COLO829 (cell line): ENCODE data around the gene TSTD1.
"Not testable (repeated sequence)": the region's sequence is repeated elsewhere in the genome, so short reads cannot be mapped to it uniquely, and the experiment has no call there.

Experiments
- DNase-seq: peaks from one replicate; pipeline ENCODE4 v3.0.0; 2012; ENCODE audit warnings: low spot score

Gene TSTD1

DNA sequence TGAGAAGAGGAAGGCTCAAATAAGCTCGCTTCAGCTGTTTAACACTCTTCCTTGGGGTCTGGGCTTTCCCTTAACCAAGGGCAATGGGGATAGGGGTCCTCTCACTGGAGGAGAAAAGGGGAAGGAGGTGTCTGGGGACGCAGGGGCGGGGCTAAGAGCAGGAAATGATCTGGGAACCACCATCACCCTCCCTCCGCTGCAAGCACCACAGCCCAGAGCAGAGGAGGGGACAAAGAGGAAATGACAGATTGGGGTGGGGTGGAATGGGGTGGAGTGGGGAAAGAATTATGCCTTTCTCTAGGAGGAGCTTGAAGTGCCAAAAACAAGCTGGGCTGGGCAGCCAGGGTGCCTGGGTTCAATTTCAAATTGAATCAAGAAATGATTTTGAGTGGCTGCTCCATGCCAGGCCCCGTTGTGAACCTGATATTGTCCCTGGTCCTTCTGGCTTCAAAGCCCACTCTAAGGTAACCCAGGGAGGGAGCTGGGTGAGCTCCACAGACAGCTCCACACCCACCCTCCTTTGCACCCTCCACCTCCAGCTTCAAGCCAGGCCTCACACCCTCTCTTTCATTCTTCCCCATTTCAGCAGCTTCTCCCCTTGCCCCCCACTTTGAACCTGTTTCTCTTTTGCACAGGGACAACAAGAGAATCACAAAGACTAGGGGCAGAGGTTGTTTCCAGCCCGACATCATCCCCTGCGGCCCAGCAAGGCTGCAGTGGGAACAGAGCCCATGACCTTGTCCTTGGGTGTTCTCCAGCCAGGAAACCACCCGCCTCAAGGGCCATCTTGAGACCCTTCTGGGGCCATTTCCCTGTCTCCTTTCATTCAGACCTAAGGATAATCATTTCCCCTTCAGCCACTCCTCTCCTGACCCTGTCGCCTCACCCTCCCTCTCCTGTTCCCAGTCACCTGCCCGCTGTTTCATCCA, 29.8 kb upstream of the TSTD1 start:
- no peak for DNase-seq

- DNase-seq = no peak
Observed at GRCh38 chr1:161066694-161067093, 27.9 kb upstream of the TSTD1 start.

- DNase-seq = not testable (repeated sequence)
Observed at GRCh38 chr1:161065681-161066080, 26.9 kb upstream of the TSTD1 start.

- DNase-seq = not testable (repeated sequence)
Observed at GRCh38 chr1:161063936-161064335, 25.2 kb upstream of the TSTD1 start.

GRCh38 chr1:161061419-161061818, 22.7 kb upstream of the TSTD1 start:
- no peak for DNase-seq

DNA sequence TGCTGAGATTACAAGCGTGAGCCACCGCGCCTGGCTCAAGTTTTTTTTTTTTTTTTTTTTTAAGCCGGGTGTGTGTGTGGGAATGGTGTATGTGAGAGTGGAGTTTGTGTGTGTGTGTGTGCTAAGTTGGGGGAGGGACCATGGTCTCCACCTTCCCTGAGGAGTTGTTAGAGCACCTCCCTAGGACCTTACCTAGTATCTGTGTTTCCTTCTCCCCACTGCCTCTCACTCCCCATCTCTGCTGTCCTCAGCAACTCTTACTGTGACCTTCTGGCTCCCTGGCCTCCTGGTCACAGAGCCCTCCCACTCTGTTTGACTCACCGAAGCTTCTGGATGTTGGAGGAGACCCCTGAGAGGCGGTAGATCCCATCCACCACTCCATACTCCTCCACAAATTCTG, 20.5 kb upstream of the TSTD1 start:
- DNase-seq = no peak

DNA sequence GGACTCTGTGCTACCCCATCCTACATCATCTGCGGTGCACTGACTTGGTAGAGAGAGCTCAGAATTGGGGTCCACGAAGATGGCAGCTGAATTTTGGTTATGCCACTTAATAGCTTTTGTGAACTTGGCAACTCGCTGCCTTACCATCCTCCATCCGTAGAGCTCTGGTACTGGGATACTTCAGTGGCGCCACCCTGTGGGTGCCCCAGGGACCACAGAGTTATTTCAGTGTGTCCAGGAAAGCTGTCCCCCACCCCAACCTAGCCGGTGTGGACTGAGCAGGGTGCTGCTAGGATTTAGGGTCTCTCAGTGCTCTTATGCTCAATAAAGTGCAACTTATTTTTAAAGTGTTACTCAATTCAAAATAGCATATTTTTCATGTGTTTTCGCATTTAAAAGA, 16.0 kb upstream of the TSTD1 start:
- DNase-seq = no peak

DNA sequence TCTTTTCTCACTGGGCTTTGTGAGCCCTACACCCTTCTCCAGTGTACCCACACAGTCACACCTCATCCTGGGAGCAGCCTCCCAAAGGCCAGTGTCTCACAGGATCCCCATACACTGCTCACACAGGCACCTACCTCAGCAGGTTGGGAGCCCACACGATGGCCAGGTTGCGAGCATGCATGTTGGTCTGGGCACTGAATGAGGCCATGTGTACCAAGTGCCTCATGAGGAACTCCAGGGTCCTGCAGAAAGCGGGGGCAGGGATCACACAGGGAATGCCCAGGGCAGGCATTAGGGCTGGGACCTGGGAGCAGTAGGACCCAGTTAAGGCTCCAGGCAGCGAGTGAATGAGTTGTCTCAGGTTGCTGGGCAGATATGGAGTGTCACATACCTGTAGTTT, 15.5 kb upstream of the TSTD1 start:
- no peak for DNase-seq

DNA sequence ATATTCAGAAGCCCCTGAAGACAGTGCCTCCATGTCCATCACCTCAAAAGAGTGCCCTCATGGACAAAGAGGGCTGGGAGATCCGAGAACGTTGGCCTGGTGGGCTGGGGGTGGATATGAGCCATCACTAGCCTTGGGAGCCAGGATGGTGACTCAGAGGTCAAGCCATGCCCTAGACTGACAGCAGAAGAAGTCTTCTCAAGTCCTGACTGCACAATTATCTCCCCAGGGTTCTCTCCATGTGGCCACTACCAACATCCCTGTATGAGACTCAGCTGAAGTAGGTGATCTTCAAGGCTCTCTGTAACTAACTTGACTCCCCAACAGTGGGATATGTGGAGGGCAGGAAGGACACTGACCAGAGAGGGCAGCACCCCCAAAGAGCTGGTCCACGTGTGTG, 14.1 kb upstream of the TSTD1 start:
- DNase-seq = no peak

- DNase-seq = no peak
Observed at GRCh38 chr1:161051219-161051618, 12.5 kb upstream of the TSTD1 start.

GRCh38 chr1:161048949-161049722, 10.4 kb upstream of the TSTD1 start:
- no peak for DNase-seq

- no peak for DNase-seq
Observed at GRCh38 chr1:161047436-161048420, 9.0 kb upstream of the TSTD1 start.

- DNase-seq = no peak
Observed at GRCh38 chr1:161046605-161047228, 8.0 kb upstream of the TSTD1 start.

- DNase-seq = peak; percentile 99
Observed at GRCh38 chr1:161045736-161046604, 7.2 kb upstream of the TSTD1 start, which contains the start of gene USF1. Gene USF1, minus strand, starts transcription at chr1:161045977. Its CDS starts 2,702 bp downstream, at chr1:161043275.

DNA sequence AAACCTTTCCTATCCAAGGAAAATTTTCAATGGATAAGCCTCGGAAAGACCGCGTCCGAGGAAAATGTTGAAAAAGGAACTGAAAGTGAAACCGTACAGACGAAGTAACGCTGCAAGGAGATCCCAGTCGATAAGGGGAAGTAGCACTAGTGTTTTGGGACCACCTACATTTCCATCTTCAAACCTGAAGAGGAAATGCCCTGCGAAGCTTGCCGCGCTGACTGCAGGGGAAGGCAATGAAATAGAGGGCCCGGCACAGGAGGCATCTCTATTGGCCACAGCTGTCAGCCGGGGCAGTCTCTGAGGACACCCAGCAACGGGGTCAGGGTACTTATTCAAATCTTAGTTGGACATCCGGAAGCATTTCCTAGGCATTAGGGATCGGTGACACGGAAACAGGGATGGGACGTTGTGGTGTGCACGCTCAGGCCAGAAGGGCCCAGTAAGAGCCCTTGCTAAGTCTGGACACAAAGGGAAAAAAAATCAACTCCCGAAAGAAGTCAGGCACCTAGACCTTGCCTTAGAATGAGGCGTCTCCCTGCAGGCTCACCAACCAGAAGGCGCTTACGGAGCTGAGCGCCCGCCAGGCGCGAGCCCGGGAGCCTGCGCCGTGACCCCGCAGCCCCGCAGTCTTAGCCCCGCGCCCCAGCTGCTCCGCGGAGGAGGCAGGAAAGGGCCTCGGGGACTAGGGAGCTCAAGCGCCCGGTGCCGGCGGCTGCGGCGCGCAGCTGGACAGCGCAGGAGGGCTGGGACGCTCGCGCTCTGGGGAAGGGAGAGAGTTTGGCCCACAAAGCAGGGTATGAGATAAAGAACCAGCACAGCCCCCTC, 6.4 kb upstream of the TSTD1 start:
- peak; percentile 69 for DNase-seq

GRCh38 chr1:161044535-161044907, 5.8 kb upstream of the TSTD1 start:
- no peak for DNase-seq

DNA sequence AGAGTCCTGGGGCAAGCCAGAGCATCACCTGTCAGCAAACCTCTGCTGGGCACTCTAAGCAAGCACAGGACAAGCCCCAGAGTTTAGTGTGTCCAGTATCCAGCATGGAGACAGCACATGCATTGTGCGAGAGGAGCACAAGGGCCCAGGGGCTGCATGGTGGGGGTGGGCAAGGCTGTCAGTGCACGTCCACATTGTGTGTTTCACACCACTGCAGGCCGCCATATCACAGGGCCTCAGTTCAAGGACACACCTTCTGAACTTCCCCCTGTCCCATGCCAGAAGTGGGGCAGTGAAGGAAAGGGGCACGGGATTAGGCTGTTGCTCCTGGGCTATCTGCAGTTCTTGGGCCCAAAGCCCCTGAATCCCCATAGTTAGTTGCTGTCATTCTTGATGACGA, 782 bp upstream of the TSTD1 start:
- DNase-seq = no peak

DNA sequence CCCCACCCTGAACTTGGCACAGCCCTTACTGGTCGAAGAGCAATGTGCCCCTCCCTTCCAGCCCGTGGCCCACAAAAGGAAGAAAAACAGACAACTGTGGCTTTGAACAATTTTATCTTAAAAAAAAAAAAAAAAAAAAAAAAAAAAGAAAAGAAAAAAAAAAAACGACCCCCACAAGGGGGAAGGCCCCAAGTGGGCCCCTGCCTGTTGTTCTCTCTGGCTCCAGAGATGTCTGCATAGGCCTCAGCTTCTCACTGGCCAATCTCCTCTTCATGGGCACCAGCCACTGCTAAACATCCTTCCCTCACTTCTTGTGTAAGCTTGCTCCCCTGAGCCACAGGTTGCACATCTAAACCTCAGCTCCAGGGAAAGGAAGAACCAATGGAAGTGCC, 386 bp upstream of the TSTD1 start:
- DNase-seq = no peak

DNA sequence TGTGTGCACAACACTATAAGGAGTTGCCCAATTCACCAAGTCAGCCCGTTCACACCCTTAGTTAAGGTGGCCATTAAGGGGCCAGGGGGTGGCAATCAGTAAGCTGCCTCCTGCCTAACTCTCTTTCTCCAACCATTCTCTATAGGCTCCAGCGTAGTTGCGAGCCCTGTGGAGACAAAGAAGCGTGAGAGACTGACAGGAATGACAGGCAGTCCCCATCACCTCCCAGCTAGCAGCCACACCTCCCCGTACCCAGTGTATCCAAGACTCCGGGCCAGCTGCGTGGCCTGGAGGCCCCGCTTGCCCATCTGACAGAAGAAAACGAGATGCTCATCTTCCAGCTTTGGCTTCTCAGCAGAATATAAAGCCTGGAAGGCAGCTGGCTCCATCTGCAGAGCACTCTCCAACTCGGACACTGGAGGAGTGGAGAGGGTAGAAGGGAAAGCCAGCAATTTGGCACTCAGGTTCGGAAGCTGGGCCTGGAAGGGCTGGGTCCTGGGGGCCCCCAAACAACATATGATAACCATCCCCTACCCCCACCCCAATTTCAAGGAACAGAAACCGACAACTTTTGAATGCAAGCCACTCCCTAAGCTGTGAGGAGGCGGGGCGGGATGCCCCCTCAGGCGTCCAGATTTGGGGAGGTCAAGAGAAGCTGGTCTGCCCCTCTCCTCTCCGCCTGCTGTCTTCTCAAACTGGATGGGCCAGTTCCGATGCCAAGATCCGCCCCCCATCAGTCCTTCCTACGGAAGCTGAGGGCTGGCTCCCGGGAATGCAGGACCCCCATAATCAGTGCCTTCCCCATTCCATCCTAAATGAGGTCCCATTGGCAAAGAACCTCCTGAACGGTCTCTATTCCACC, 872 bp downstream of the TSTD1 start:
- DNase-seq = no peak
